Uterus (tissue), 2 donors: ENCODE measurements around the gene ARHGEF7.

Experiments used
- POLR2A ChIP-seq, 2 donors: fragments of 450-650 bp; IDR thresholded peaks; one replicate each; pipeline ENCODE4 v1.6.1; 2016; ENCODE audit warnings: antibody characterized with exemption in 2 of 2, mild to moderate bottlenecking in 1 of 2, moderate library complexity in 1 of 2
- TF ChIP-seq, protein P1 (sequence below), 4 experiments: fragments of 200-600 bp in 2 of 4; fragments of 450-650 bp in 2 of 4; sonication (generic) in 2 of 4; IDR thresholded peaks; one replicate each; pipeline ENCODE4 v1.5.1; 2016 to 2019; ENCODE audit warnings: antibody characterized with exemption in 4 of 4, mild to moderate bottlenecking in 2 of 4, moderate library complexity in 1 of 4

- TF ChIP-seq, protein P1, sequence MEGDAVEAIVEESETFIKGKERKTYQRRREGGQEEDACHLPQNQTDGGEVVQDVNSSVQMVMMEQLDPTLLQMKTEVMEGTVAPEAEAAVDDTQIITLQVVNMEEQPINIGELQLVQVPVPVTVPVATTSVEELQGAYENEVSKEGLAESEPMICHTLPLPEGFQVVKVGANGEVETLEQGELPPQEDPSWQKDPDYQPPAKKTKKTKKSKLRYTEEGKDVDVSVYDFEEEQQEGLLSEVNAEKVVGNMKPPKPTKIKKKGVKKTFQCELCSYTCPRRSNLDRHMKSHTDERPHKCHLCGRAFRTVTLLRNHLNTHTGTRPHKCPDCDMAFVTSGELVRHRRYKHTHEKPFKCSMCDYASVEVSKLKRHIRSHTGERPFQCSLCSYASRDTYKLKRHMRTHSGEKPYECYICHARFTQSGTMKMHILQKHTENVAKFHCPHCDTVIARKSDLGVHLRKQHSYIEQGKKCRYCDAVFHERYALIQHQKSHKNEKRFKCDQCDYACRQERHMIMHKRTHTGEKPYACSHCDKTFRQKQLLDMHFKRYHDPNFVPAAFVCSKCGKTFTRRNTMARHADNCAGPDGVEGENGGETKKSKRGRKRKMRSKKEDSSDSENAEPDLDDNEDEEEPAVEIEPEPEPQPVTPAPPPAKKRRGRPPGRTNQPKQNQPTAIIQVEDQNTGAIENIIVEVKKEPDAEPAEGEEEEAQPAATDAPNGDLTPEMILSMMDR (IDR thresholded peaks at IDR 0.05): no peak
- TF ChIP-seq POLR2A (IDR thresholded peaks at IDR 0.05): no peak
These were observed 226.8 kb downstream of the ARHGEF7 start for GRCh38 chr13:111341886-111342285.
